GM19193 (cell line): Measurements from ENCODE around the gene USP17L26.
"Not testable (repeated sequence)": the region's sequence is repeated elsewhere in the genome, so short reads cannot be mapped to it uniquely, and the experiment has no call there.

Experiments used
- POLR2A ChIP-seq: IDR thresholded peaks from 4 replicates; pipeline ENCODE4 v1.6.1; 2011; ENCODE audit not compliant: insufficient read depth, insufficient read length; ENCODE audit errors: extremely low read depth

The USP17L26 gene

GRCh38 chr4:9334358-9334757 is at the start of gene USP17L26:
Gene USP17L26 (plus strand): TSS chr4:9334658. CDS start chr4:9334658, 0 bp downstream.
- TF ChIP-seq POLR2A: not testable (repeated sequence)

- not testable (repeated sequence) for TF ChIP-seq POLR2A
These were observed 9.6 kb upstream of the USP17L26 start, which contains the start of gene USP17L24 for GRCh38 chr4:9324865-9325264. Gene USP17L24 (plus strand): TSS chr4:9325165. CDS start chr4:9325165, 0 bp downstream.

GRCh38 chr4:9329611-9330010 is 4.8 kb upstream of the USP17L26 start, which contains the start of gene USP17L25:
Gene USP17L25 (plus strand): TSS chr4:9329911. CDS start chr4:9329911, 0 bp downstream.
- TF ChIP-seq POLR2A: not testable (repeated sequence)

GRCh38 chr4:9339103-9339502 is 4.6 kb downstream of the USP17L26 start, which contains the start of gene USP17L5:
Gene USP17L5 (plus strand): TSS chr4:9339403. CDS start chr4:9339403, 0 bp downstream.
- not testable (repeated sequence) for TF ChIP-seq POLR2A

GRCh38 chr4:9343848-9344247 is 9.4 kb downstream of the USP17L26 start, which contains the start of gene USP17L27:
Gene USP17L27 (plus strand): TSS chr4:9344148. CDS start chr4:9344148, 0 bp downstream.
- TF ChIP-seq POLR2A: not testable (repeated sequence)

GRCh38 chr4:9348593-9348992 is 14.1 kb downstream of the USP17L26 start, which contains the start of gene USP17L28:
Gene USP17L28 (plus strand): TSS chr4:9348893. CDS start chr4:9348893, 0 bp downstream.
- TF ChIP-seq POLR2A: not testable (repeated sequence)

GRCh38 chr4:9353338-9353737 is 18.9 kb downstream of the USP17L26 start, which contains the start of gene USP17L29:
Gene USP17L29 (plus strand): TSS chr4:9353638. CDS start chr4:9353638, 0 bp downstream.
- not testable (repeated sequence) for TF ChIP-seq POLR2A

GRCh38 chr4:9362829-9363228 is 28.4 kb downstream of the USP17L26 start, which contains the start of gene USP17L30:
Gene USP17L30 (plus strand): TSS chr4:9363129. CDS start chr4:9363129, 0 bp downstream.
- not testable (repeated sequence) for TF ChIP-seq POLR2A

GRCh38 chr4:9384126-9384525 is 49.7 kb downstream of the USP17L26 start:
- TF ChIP-seq POLR2A: no peak
